Non-pigmented ciliary epithelial cell (primary cell): Measurements from ENCODE around the gene KLK12.

Experiments used
- DNase-seq: peaks from one replicate; pipeline ENCODE4 v3.0.0-alpha.2; 2010; ENCODE audit warnings: low read depth

KLK12 gene

DNA sequence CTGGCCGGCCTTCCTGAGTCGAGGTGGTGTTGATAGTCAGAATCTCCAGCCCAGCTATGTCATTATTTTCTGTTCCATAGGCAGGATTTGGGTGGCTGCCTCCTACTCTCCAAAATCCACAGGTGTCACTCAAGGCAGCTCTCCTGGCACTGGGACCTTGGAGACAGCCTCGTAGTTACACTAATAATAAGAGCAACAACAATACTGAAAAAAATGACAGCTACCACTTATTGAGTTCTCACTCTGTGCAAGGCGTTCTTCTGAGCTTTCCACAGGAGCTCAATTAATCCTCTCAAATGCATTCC lies 12.2 kb upstream of the KLK12 start:
- DNase-seq: no peak

DNA sequence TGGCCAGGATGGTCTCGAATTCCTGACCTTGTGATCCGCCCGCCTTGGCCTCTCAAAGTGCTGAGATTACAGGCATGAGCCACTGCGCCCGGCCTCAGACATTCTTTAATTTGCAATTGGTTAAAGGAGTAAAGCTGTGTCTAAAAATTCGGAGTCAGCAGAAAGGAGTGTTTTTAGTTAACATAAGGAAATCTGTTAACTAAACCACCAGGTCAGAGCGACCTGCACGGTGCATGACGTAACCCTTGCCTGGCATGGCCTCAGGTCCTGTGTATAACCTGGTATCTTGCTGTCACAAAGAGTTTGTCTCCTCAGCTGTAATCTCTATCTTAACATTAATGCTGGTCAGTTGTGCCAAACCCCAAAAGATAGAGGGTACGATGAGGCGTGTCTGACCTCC lies 9.5 kb upstream of the KLK12 start:
- DNase-seq: no peak

DNA sequence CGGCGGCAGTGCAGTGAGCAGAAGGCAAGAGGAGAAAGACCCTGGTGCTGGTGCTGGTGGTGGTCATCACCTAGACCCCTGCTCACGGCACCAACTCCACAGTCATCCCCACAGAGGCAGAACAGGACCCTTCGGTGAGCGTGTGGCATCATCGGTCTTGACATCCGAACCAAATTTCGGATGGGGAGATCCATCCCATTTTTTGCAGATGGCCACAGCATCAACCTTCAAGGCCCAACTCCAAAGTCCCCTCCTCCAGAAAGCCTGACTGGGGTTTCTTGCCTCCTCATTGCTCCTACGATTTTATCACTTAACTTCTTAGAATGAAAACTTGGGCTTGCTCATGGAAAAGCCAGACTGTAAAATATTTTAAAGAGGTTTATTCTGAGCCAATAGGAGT lies 8.7 kb upstream of the KLK12 start:
- no peak for DNase-seq

DNA sequence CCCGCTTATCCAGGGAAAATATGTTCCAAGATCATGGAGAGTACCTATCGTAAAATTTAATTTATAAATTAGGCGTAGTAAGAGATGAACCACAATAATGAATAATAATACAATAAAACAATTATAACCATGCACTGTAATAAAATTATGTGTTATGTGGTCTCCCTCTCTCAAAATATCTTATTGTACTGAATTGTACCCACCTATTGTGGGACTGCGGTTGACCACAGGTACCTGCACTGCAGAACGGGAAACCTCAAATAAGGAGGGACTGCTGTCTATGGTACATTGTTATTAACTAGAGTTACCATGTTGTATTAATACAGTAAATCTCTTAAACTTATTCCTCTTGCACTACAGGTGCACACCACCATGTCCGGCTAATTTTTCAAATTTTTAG lies 5.3 kb upstream of the KLK12 start:
- DNase-seq: no peak

DNA sequence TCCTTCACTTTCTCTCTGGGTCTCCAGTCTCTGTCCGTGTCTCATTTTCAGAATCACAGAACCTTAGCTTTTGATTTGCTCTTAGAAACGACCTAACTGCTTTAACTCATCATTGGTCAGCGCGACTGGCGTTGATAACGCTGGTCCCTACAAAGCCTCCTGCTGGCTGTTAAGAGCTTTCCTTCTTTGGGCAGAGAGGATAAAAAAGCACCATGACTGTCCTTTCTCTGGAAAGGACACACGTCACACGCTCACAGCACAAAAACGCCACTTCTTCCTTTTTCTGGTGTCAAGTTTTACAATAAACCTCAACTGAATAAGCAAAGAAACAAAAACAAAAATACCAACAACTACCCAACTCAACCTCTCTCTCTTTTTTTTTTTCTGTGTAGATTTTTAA lies 1.7 kb upstream of the KLK12 start:
- no peak for DNase-seq

GRCh38 chr19:51031880-51032225 lies 2.9 kb downstream of the KLK12 start:
- DNase-seq: no peak

GRCh38 chr19:51031220-51031879 lies 3.5 kb downstream of the KLK12 start:
- DNase-seq: no peak

DNA sequence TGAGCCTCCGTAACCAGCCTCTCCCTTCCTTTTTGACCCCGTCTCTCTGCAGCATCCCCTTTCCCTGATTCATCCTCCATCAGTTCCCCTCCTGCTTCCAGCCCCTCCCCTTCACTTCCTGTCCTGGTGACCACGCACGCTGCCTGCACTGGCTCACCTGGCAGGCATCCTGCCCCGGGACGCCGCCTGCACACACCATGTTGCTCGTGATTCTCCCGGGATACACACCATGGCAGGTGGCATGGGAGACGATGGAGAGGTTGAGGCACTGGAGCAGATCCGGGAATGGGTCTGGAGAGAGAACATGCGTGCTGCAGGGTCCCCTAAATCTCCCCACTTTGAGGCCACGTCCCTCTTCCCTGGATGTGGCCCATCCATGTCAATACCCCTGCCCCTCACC lies 4.2 kb downstream of the KLK12 start:
- no peak for DNase-seq

- no peak for DNase-seq
These were observed 5.1 kb downstream of the KLK12 start for GRCh38 chr19:51029718-51030117.

DNA sequence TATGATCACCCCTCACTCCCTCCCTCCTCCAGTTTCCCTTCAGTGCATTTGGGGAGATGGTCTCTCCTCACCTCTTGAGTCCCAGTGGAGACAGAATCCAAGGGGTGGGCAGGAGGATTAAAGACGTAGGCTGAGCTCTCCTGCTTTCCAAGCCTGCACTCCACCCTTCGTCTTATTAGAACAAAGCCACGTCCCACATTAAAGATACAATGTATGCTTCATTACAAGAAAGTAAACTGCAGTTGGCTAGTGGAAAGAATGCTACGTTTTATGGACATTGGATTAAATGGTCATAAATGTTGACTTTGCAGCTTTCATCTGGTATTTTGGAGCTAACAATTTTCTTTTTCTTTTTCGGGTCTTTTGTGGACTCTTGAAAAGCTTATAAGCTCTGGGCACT lies 6.9 kb downstream of the KLK12 start:
- DNase-seq: no peak

- no peak for DNase-seq
These were observed 7.5 kb downstream of the KLK12 start for GRCh38 chr19:51027126-51027806.

GRCh38 chr19:51026554-51026831 lies 8.3 kb downstream of the KLK12 start, which contains the start of gene KLK11:
KLK11 (minus strand) TSS chr19:51026616; CDS start chr19:51025631, 985 bp downstream.
- no peak for DNase-seq

DNA sequence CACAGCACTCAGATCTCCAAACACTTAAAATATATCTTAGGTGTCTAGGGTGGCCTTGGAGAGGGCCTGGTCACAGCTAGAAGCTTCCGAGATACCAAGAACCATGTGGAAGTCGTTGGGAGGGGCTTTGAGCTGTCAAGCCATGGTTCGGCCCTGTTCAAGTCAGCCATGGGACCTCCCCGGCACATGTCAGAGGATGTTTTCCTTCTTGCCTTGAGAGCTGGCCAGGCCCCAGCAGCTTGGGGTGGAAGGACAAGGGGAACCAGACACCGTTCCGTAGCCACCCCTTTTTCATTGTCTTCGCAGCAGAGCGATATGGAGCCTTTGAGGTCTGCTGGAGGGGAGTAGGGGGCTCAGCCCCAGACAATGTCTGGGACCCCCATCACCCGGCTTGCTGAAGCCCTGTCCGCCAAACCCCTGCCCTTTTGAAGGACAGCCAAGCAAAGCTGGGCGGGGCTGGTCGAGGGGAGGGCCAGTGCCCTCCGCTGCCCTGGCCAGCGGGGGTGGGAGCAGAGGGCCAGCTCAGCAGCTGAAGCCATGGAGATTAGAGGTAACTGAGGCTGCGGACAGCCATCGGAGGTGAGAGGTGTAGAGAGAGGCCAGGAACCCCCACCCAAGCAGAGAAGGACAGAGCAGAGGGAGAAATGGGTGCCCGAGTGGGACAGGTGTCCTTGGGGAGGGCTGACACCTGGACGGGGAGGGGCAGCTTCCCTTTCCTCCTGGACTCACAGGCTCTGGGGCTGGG lies 8.8 kb downstream of the KLK12 start:
- DNase-seq: no peak

GRCh38 chr19:51025401-51025800 lies 9.4 kb downstream of the KLK12 start:
- no peak for DNase-seq

DNA sequence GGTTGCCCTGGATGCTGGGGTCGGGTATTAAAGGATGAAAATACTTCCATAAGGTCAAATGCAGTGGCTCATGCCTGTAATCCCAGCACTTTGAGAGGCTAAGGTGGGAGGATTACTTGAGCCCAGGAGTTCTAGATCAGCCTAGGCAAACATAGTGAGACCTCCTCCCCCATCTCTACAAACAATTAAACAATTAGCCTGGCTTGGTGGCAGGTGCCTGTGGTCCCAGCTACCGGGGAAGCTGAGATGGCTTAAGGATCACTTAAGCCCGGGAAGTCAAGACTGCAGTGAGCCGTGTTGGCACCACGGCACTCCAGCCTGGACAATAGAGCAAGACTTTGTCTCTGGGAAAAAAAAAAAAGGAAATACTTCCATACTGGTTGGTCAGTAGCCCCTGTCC lies 9.9 kb downstream of the KLK12 start:
- DNase-seq: no peak

DNA sequence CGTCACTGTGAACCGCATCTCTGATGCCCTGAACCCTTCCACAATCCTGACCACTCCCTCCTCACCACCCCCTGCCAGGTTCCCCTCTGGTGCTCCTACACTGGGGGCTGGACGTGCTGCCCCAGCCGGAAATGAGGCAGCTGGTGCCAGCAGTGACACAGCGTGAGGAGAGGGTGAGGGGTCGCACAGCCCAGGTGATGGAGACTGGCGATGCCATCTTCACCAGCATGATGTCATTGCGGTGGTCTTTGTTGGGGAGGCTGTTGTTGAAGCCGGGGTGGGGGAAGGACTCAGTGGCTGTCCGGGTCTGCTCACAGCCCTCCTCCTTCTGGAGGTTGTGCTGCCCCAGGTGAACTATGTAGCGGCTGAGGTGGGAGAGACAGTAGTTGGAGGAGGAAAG lies 10.9 kb downstream of the KLK12 start:
- DNase-seq: no peak

DNA sequence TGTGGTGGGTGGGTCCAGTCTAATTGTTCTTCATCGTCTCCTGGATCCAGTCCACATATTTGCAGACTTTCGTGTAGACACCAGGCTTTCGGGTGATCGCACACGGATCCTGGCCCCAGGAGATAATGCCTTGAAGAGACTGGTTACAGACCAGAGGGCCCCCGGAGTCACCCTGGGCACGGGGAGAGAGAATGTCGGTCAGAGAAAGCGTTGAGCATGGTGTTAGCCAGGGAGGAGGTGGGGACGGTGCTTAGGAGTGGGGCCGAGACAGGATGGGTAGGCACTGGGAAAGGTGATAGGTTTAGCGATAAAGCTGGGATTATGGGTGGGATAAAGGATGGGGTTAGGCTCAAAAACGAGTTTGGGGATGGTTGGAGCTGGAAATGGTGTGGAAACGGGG lies 12.3 kb downstream of the KLK12 start:
- no peak for DNase-seq

- peak; percentile 15 for DNase-seq
These were observed 13.7 kb downstream of the KLK12 start for GRCh38 chr19:51020988-51021651.

DNA sequence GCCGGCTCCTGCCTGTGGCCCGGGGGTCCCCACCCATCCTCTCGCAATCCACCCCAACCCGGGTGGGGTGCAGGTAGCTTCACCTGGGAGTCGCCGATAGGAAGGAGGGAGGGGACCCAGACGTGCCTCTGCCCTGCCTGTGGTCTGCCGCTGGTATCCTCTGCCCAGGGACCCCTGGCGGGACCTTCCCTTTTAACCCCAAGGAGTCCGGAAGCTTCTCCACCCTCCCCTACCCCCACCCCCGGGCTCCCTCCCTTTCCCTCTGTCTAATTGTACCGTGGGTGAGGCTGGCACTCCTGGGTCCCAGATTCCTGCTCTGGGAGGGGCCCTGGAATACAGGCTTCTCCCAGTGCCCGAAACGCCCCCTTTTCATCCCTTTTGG lies 15.3 kb downstream of the KLK12 start, which contains the start of gene KLK10:
KLK10 (minus strand) TSS at position 166 of the 382 bp plus-strand sequence. CDS start 579 bp downstream, outside the sequence.
- DNase-seq: no peak

GRCh38 chr19:51018745-51019543 lies 15.9 kb downstream of the KLK12 start:
- no peak for DNase-seq

GRCh38 chr19:51016798-51017683 lies 17.8 kb downstream of the KLK12 start:
- no peak for DNase-seq
